ENCODE data around the gene CACNA1F.

DNA sequence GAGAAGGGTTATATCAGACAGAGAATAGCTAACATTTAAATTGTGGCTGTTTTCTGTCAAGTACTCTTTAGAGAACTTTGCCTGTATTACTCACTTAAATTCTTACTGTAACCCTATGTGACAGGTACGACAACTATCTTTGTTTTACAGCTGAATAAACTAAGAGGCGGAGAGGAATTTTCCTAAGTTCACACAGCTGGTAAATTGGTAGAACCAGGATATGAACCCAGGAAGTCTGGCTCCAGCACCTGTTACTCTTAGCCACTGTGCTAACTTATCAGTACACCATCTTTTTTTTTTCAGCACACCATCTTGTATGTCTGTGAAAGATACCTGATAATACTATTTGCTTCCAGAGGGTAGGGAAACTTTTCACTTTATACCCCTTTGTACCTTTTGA is 31.1 kb downstream of the CACNA1F start:
- TF ChIP-seq, protein P1, sequence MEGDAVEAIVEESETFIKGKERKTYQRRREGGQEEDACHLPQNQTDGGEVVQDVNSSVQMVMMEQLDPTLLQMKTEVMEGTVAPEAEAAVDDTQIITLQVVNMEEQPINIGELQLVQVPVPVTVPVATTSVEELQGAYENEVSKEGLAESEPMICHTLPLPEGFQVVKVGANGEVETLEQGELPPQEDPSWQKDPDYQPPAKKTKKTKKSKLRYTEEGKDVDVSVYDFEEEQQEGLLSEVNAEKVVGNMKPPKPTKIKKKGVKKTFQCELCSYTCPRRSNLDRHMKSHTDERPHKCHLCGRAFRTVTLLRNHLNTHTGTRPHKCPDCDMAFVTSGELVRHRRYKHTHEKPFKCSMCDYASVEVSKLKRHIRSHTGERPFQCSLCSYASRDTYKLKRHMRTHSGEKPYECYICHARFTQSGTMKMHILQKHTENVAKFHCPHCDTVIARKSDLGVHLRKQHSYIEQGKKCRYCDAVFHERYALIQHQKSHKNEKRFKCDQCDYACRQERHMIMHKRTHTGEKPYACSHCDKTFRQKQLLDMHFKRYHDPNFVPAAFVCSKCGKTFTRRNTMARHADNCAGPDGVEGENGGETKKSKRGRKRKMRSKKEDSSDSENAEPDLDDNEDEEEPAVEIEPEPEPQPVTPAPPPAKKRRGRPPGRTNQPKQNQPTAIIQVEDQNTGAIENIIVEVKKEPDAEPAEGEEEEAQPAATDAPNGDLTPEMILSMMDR (IDR thresholded peaks at IDR 0.05): no peak
- no peak for TF ChIP-seq POLR2A (IDR thresholded peaks at IDR 0.05)
